WTC11 (cell line): ENCODE results near the gene SLC17A2. TPM values are rescaled to one million over a fixed set of nuclear protein-coding genes. Genes with fewer than 3 reads are reported as not detected.
A peak's percentile ranks its signal among the peaks of the same experiment; 100 is the strongest.

Experiments
- ATAC-seq: fragments of 200-7000 bp; cut with Tn5 transposase; 2 replicates; pipeline ENCODE4 v1.10.0; 2021; ENCODE audit warnings: mild to moderate bottlenecking, moderate library complexity
- CTCF ChIA-PET: fragments of 300-600 bp; sonication (Branson Sonifier 250); formaldehyde crosslinking; loops from one replicate; lab custom pipeline; 2021; ENCODE audit warnings: antibody characterized with exemption; lab: Charles Lee
- POLR2A ChIA-PET: fragments of 350-600 bp; sonication (Branson Sonifier 250); formaldehyde crosslinking; loops from one replicate; lab custom pipeline; 2021; ENCODE audit warnings: antibody characterized with exemption; lab: Charles Lee
- DNase-seq: peaks from one replicate; pipeline ENCODE4 v3.0.0; 2021; ENCODE audit warnings: low spot score
- H3K27ac Mint-ChIP-seq: 2 replicates; pipeline ENCODE4 v1.8.0; 2021; ENCODE audit warnings: mixed read lengths
- H3K27me3 Mint-ChIP-seq: 2 replicates; pipeline ENCODE4 v1.8.0; 2021; ENCODE audit warnings: low read depth, mild to moderate bottlenecking, moderate library complexity, mixed read lengths
- H3K36me3 Mint-ChIP-seq: 2 replicates; pipeline ENCODE4 v1.8.0; 2021; ENCODE audit warnings: mixed read lengths
- H3K4me1 Mint-ChIP-seq: 2 replicates; pipeline ENCODE4 v1.8.0; 2022; ENCODE audit warnings: mixed read lengths
- H3K4me3 Mint-ChIP-seq: 2 replicates; pipeline ENCODE4 v1.8.0; 2021; ENCODE audit warnings: mild to moderate bottlenecking, moderate library complexity, mixed read lengths
- H3K9me3 Mint-ChIP-seq: 2 replicates; pipeline ENCODE4 v1.8.0; 2021; ENCODE audit warnings: mixed read lengths
- ATF1 ChIP-seq: sonication (generic); formaldehyde crosslinking; IDR thresholded peaks from 2 replicates; pipeline ENCODE4 v1.8.1; 2023; ENCODE audit warnings: mild to moderate bottlenecking, moderate library complexity, missing genetic modification reagents
- ATF2 ChIP-seq: sonication (generic); formaldehyde crosslinking; IDR thresholded peaks from 2 replicates; pipeline ENCODE4 v1.8.1; 2022; ENCODE audit warnings: low read depth, missing genetic modification reagents, borderline replicate concordance
- GABPB1 ChIP-seq: sonication (generic); formaldehyde crosslinking; IDR thresholded peaks from 2 replicates; pipeline ENCODE4 v1.8.1; 2023; ENCODE audit warnings: mild to moderate bottlenecking, missing genetic modification reagents
- GRHL2 ChIP-seq: fragments of 250-450 bp; sonication (Bioruptor Pico); IDR thresholded peaks from 2 replicates; pipeline ENCODE4 v1.8.0; 2022; ENCODE audit warnings: mild to moderate bottlenecking, moderate library complexity; ENCODE audit not compliant: insufficient replicate concordance, severe bottlenecking
- NR1H2 ChIP-seq: sonication (generic); formaldehyde crosslinking; IDR thresholded peaks from 2 replicates; pipeline ENCODE4 v1.9.0; 2021; ENCODE audit warnings: mild to moderate bottlenecking, moderate library complexity, missing genetic modification reagents
- NR2C2 ChIP-seq: sonication (generic); formaldehyde crosslinking; IDR thresholded peaks from 2 replicates; pipeline ENCODE4 v1.8.0; 2022; ENCODE audit warnings: mild to moderate bottlenecking, missing genetic modification reagents
- TP53 ChIP-seq: sonication (generic); formaldehyde crosslinking; IDR thresholded peaks from 2 replicates; pipeline ENCODE4 v1.8.1; 2023; ENCODE audit warnings: mild to moderate bottlenecking, missing genetic modification reagents
- USF1 ChIP-seq: sonication (generic); formaldehyde crosslinking; IDR thresholded peaks from 2 replicates; pipeline ENCODE4 v1.8.0; 2022; ENCODE audit warnings: mild to moderate bottlenecking, missing genetic modification reagents
- USF2 ChIP-seq: sonication (generic); formaldehyde crosslinking; IDR thresholded peaks from 2 replicates; pipeline ENCODE4 v1.8.1; 2023; ENCODE audit warnings: mild to moderate bottlenecking, missing genetic modification reagents, moderate library complexity
- ZBTB21 ChIP-seq: sonication (generic); formaldehyde crosslinking; IDR thresholded peaks from 2 replicates; pipeline ENCODE4 v1.8.1; 2023; ENCODE audit warnings: mild to moderate bottlenecking, missing genetic modification reagents, borderline replicate concordance
- ZBTB43 ChIP-seq: sonication (generic); formaldehyde crosslinking; IDR thresholded peaks from 2 replicates; pipeline ENCODE4 v1.8.1; 2023; ENCODE audit warnings: mild to moderate bottlenecking, missing genetic modification reagents
- ZMAT4 ChIP-seq: fragments of 250-450 bp; sonication (Bioruptor Pico); IDR thresholded peaks from 2 replicates; pipeline ENCODE4 v1.9.0; 2021; ENCODE audit warnings: mild to moderate bottlenecking
- ZNF232 ChIP-seq: sonication (generic); formaldehyde crosslinking; IDR thresholded peaks from 2 replicates; pipeline ENCODE4 v1.8.0; 2022; ENCODE audit warnings: mild to moderate bottlenecking, missing genetic modification reagents
- ZNF281 ChIP-seq: sonication (generic); formaldehyde crosslinking; IDR thresholded peaks from 2 replicates; pipeline ENCODE4 v1.8.0; 2023; ENCODE audit warnings: mild to moderate bottlenecking, missing genetic modification reagents
- total RNA-seq: library from RNA; stranded (reverse); gene quantifications from 3 replicates; pipeline ENCODE4 v1.2.3, GENCODE V29; 2021

SLC17A2 gene
- total RNA-seq, 1 experiment from 2014 or later = not detected

GRCh38 chr6:25899580-25900408, 30.7 kb downstream of the SLC17A2 start:
- H3K4me3 Mint-ChIP-seq = no peak overlapping the region
- ATAC-seq = no peak
- H3K4me1 Mint-ChIP-seq = peaks cover 22% of the 10 kb centered on the region
- no peaks in the 10 kb centered on the region; the same call in 1 of the 2 replicates for H3K27me3 Mint-ChIP-seq
- no peaks in the 10 kb centered on the region for H3K36me3 Mint-ChIP-seq
- ChIA-PET POLR2A (interaction anchor here (1.0 kb wide), 1 partner anchor 126 kb away, joined by 3 read pairs; no protein-coding TSS in a partner anchor), CTCF (interaction anchor here (1.5 to 3.9 kb wide), 6 partner anchors 10 to 181 kb away, joined by 3 to 24 read pairs (median 5); no protein-coding TSS in a partner anchor)
- no peak for DNase-seq
- TF ChIP-seq ZMAT4 (CRISPR knock-in tag) = no peak
- no peak for TF ChIP-seq ZNF232
- TF ChIP-seq NR2C2 (CRISPR knock-in tag) = no peak
- no peak for TF ChIP-seq ATF2
- peak; percentile 83 for TF ChIP-seq GABPB1
- no peak for TF ChIP-seq TP53 (CRISPR knock-in tag)
- TF ChIP-seq NR1H2 (CRISPR knock-in tag) = no peak
- H3K9me3 Mint-ChIP-seq = no peaks in the 10 kb centered on the region
- no peak overlapping the region for H3K27ac Mint-ChIP-seq

- ATAC-seq (peak; percentile 78), DNase-seq (no peak)
- POLR2A ChIA-PET = interaction anchor here (1.0 kb wide), 1 partner anchor 127 kb away, joined by 3 read pairs; no protein-coding TSS in a partner anchor
- Mint-ChIP-seq H3K27me3 (no peaks in the 10 kb centered on the region; the same call in 1 of the 2 replicates), H3K36me3 (no peaks in the 10 kb centered on the region), H3K9me3 (no peaks in the 10 kb centered on the region), H3K4me1 (peaks cover 22% of the 10 kb centered on the region), H3K4me3 (no peak overlapping the region), H3K27ac (no peak overlapping the region)
- CTCF ChIA-PET = interaction anchor here (1.3 to 3.9 kb wide), 7 partner anchors 9 to 181 kb away, joined by 3 to 24 read pairs (median 5); no protein-coding TSS in a partner anchor
- TF ChIP-seq ZBTB43 (CRISPR knock-in tag) (0 out of 2 replicates have a peak, but pooled peaks have one; percentile 25), ZBTB21 (CRISPR knock-in tag) (no peak)
These were observed 31.4 kb downstream of the SLC17A2 start for GRCh38 chr6:25899123-25899522.

GRCh38 chr6:25898289-25898977, 32.1 kb downstream of the SLC17A2 start:
- H3K9me3 Mint-ChIP-seq = no peaks in the 10 kb centered on the region
- no peaks in the 10 kb centered on the region for H3K36me3 Mint-ChIP-seq
- DNase-seq (no peak), ATAC-seq (peak; percentile 91)
- CTCF ChIA-PET = interaction anchor here (1.3 to 3.9 kb wide), 7 partner anchors 8 to 180 kb away, joined by 3 to 24 read pairs (median 5); no protein-coding TSS in a partner anchor
- no peaks in the 10 kb centered on the region; the same call in 1 of the 2 replicates for H3K27me3 Mint-ChIP-seq
- H3K27ac Mint-ChIP-seq = peak overlapping the region; percentile 66
- peaks cover 22% of the 10 kb centered on the region for H3K4me1 Mint-ChIP-seq
- TF ChIP-seq USF1 = peak; percentile 64
- peak; percentile 73 for TF ChIP-seq USF2
- no peak for TF ChIP-seq ATF1 (CRISPR knock-in tag)
- TF ChIP-seq GRHL2 (CRISPR knock-in tag) = no peak
- TF ChIP-seq ZNF281 = no peak
- POLR2A ChIA-PET = interaction anchor here (1.0 kb wide), 1 partner anchor 128 kb away, joined by 3 read pairs; no protein-coding TSS in a partner anchor
- H3K4me3 Mint-ChIP-seq = no peak overlapping the region
